ENCODE measurements around the gene CNTNAP2. TPM values are rescaled to one million over a fixed set of nuclear protein-coding genes. Genes with fewer than 3 reads are reported as not detected.
"Not testable (repeated sequence)": the region's sequence is repeated elsewhere in the genome, so short reads cannot be mapped to it uniquely, and the experiment has no call there.

The CNTNAP2 gene
- total RNA-seq, 1 experiment from 2014 or later, result 42.5 TPM

DNA sequence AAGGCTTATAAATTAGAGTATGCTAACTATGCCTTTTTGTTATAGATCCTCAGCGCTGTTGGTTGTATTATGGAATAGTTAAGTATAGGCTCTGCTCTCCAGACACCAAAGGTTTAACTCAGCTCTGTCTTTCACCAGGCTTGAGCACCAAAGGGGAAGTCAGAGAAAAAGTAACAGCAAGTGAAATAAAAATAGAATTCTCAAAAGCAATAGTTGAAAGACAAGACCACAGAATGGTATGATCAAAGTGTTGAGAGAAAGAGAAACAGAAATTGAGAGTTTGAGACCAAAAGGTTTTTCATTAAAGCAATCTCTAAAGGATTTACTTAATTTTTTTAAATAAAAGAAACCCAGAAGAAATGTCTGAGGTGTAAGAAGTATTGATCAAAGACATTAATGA is 1944.1 kb downstream of the CNTNAP2 start:
- peaks cover 10% of the 10 kb centered on the region for H3K9me3 Mint-ChIP-seq (ENCODE audit: unreplicated experiment)
- no peak for DNase-seq
- H3K36me3 ChIP-seq (ENCODE audit: control insufficient read depth, insufficient read depth, low read length), result no peaks in the 10 kb centered on the region
- no peaks in the 10 kb centered on the region for H3K27me3 Mint-ChIP-seq (ENCODE audit: insufficient read depth, unreplicated experiment)
- H3K4me1 ChIP-seq, result no peaks in the 10 kb centered on the region
- no peaks in the 10 kb centered on the region for H3K27me3 ChIP-seq (replicated peaks; ENCODE audit: control insufficient read depth, insufficient read depth, low read length)
- no peaks in the 10 kb centered on the region for H3K36me3 Mint-ChIP-seq (ENCODE audit: insufficient read depth, unreplicated experiment)
- no peak overlapping the region for H3K27ac Mint-ChIP-seq (ENCODE audit: unreplicated experiment)
- TF ChIP-seq, protein P1, sequence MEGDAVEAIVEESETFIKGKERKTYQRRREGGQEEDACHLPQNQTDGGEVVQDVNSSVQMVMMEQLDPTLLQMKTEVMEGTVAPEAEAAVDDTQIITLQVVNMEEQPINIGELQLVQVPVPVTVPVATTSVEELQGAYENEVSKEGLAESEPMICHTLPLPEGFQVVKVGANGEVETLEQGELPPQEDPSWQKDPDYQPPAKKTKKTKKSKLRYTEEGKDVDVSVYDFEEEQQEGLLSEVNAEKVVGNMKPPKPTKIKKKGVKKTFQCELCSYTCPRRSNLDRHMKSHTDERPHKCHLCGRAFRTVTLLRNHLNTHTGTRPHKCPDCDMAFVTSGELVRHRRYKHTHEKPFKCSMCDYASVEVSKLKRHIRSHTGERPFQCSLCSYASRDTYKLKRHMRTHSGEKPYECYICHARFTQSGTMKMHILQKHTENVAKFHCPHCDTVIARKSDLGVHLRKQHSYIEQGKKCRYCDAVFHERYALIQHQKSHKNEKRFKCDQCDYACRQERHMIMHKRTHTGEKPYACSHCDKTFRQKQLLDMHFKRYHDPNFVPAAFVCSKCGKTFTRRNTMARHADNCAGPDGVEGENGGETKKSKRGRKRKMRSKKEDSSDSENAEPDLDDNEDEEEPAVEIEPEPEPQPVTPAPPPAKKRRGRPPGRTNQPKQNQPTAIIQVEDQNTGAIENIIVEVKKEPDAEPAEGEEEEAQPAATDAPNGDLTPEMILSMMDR (IDR thresholded peaks at IDR 0.05; ENCODE audit: insufficient read depth in 1 of 2, low read depth in 1 of 2, low read length in 1 of 2, severe bottlenecking in 1 of 2, unreplicated experiment in 1 of 2), result no peak
- H3K4me1 Mint-ChIP-seq (ENCODE audit: low read depth, unreplicated experiment), result no peaks in the 10 kb centered on the region
- ChIA-PET CTCF (no interaction called here), POLR2A (no interaction called here)
- H3K4me3 Mint-ChIP-seq (ENCODE audit: unreplicated experiment), result no peak overlapping the region
- no peak overlapping the region for H3K4me3 ChIP-seq (ENCODE audit: low read depth, low read length)
- BruUV-seq (replicated peaks), result no TSS peak
- intact Hi-C loops (cut with micrococcal nuclease; ENCODE audit: unreplicated experiment), result no loop called here
- no peaks in the 10 kb centered on the region for H3K9me3 ChIP-seq

DNA sequence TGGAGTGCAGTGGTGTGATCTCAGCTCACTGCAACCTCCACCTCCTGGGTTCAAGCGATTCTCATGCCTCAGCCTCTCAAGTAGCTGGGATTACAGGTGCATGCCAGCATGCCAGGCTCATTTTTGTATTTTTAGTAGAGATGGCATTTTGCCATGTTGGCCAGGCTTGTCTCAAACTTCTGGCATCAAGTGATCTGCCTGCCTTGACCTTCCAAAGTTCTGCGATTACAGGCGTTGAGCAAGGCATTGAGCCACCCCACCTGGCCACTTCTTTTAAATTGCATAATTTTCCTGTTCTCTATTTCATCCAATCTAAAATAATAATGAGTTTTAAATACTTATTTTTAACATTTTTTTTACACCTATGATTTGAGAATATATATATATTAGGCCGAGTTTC is 1961.5 kb downstream of the CNTNAP2 start:
- BruUV-seq (replicated peaks); H3K4me3 Mint-ChIP-seq (ENCODE audit: unreplicated experiment); H3K4me3 ChIP-seq (ENCODE audit: low read depth, low read length); H3K27me3 Mint-ChIP-seq (ENCODE audit: insufficient read depth, unreplicated experiment); H3K4me1 Mint-ChIP-seq (ENCODE audit: low read depth, unreplicated experiment); DNase-seq; H3K27me3 ChIP-seq (replicated peaks; ENCODE audit: control insufficient read depth, insufficient read depth, low read length); H3K36me3 Mint-ChIP-seq (ENCODE audit: insufficient read depth, unreplicated experiment); H3K4me1 ChIP-seq; POLR2A ChIA-PET; H3K27ac Mint-ChIP-seq (ENCODE audit: unreplicated experiment); intact Hi-C loops (cut with micrococcal nuclease; ENCODE audit: unreplicated experiment); H3K9me3 ChIP-seq; CTCF ChIA-PET; H3K36me3 ChIP-seq (ENCODE audit: control insufficient read depth, insufficient read depth, low read length): not testable (repeated sequence)
- peaks cover 18% of the 10 kb centered on the region for H3K9me3 Mint-ChIP-seq (ENCODE audit: unreplicated experiment)

DNA sequence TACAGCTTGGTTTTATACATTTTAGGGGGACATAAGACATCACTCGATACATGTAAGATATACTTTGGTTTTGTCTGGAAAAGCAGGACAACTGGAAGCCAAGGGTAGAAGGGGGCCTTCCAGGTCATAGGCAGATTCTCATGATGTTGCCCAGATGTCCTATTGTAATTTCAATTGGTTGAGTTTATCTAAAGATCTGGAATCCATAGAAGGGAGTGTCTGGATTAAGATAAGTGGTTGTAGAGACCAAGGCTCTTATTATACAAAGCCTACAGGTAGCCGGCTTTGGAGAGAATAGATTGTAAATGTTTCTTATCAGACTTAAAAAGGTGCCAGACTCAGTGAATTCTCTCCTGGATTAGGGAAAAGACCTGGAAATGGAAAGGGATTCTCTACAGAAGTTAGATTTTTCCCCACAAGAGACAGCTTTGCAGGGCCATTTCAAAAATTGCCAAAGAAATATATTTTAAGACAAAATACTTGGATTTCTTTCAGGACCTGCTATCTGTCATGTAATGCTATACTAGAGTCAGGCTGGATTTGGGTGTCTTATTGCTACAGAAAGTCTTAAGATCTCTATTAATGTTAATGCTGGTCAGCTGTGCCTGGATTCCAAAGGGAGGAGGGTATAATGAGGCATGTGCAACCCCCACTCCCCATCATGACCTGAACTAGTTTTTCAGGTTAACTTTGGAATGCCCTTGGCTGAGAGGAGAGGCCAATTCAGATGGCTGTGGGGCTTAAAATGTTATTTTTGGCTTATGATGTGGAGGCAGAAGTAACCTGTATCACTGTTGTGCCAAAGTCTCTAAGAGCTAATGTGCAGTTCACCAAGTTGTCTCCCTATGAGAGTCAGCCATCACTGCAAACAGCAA is 1962.8 kb downstream of the CNTNAP2 start:
- no peaks in the 10 kb centered on the region for H3K36me3 Mint-ChIP-seq (ENCODE audit: insufficient read depth, unreplicated experiment)
- TF ChIP-seq, protein P1 (IDR thresholded peaks at IDR 0.05; ENCODE audit: insufficient read depth in 1 of 2, low read depth in 1 of 2, low read length in 1 of 2, severe bottlenecking in 1 of 2, unreplicated experiment in 1 of 2), result no peak

More for the DNA sequence above, 1962.8 kb downstream of the CNTNAP2 start:
- BruUV-seq (replicated peaks), result no TSS peak
- CTCF ChIA-PET, result no interaction called here
- DNase-seq, result no peak
- H3K27me3 ChIP-seq (replicated peaks; ENCODE audit: control insufficient read depth, insufficient read depth, low read length), result no peaks in the 10 kb centered on the region
- no peaks in the 10 kb centered on the region for H3K36me3 ChIP-seq (ENCODE audit: control insufficient read depth, insufficient read depth, low read length)
- H3K27ac Mint-ChIP-seq (ENCODE audit: unreplicated experiment), result no peak overlapping the region
- H3K4me1 Mint-ChIP-seq (ENCODE audit: low read depth, unreplicated experiment), result no peaks in the 10 kb centered on the region
- H3K27me3 Mint-ChIP-seq (ENCODE audit: insufficient read depth, unreplicated experiment), result peaks cover 2% of the 10 kb centered on the region
- no peak overlapping the region for H3K4me3 Mint-ChIP-seq (ENCODE audit: unreplicated experiment)
- intact Hi-C loops (cut with micrococcal nuclease; ENCODE audit: unreplicated experiment), result no loop called here
- no peak overlapping the region for H3K4me3 ChIP-seq (ENCODE audit: low read depth, low read length)
- H3K4me1 ChIP-seq, result peaks cover 4% of the 10 kb centered on the region; the same call in 1 of the 2 replicates
- POLR2A ChIA-PET, result no interaction called here
- H3K9me3 Mint-ChIP-seq (ENCODE audit: unreplicated experiment), result peaks cover 18% of the 10 kb centered on the region
- no peaks in the 10 kb centered on the region for H3K9me3 ChIP-seq

Measured in Caco-2 (cell line).